Measurements from ENCODE around the gene COX15.

DNA sequence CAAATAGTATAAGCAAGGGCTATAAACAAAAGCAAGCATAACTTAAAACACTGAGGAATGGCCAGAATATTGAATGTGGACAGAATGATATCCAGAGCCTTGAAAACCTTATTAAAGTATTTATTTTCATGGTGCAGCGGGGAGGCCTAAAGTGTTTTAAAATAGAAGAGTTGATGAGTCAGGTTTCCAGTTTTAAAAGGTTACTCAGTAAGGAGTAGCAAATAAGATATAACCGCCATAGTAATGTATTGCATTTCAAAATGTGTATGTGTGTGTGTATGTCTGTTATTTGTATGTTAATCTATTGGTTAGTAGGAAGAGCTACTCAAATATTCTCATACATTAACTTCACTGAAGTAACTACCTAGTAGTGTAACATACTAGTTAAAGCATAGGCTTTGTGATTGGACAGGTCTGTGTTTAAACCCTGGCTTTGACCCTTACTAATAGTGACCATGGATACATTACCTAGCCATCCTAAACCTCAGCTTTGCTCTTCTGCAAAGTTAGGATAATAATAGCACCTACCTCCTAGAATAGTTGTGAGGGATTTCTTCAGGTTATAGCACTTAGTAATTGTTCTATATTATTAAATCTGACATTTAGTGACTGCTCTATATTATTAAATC lies 17.0 kb upstream of the COX15 start:
- TF ChIP-seq CTCF (IDR thresholded peaks at IDR 0.05; ENCODE audit: low read length) (no peak), EZH2 (IDR thresholded peaks at IDR 0.05; ENCODE audit: borderline replicate concordance, low read length) (no peak)

All from OCI-LY1 (cell line).